Measurements from ENCODE around the gene KRTAP13-1. TPM values are rescaled to one million over a fixed set of nuclear protein-coding genes. Genes with fewer than 3 reads are reported as not detected.

The KRTAP13-1 gene
- total RNA-seq = not detected
- polyA plus RNA-seq (2013, experiment 1 of 2) = not detected
- polyA plus RNA-seq (2013, experiment 2 of 2) = not detected
- total RNA-seq = 0 reads per million in 172 experiments

- ChIA-PET CTCF (no interaction called here), POLR2A (no interaction called here)
- ATAC-seq (ENCODE audit: poor library complexity) = no peak
- Histone ChIP-seq H3K36me3 (ENCODE audit: insufficient read depth, low read length) (no peaks in the 10 kb centered on the region), H3K4me3 (ENCODE audit: low read length) (no peak within 1 kb of the TSS), H3K27me3 (ENCODE audit: control insufficient read depth in 1 of 2, insufficient read depth in 2 of 2, low read length in 2 of 2) (no peaks in the 10 kb centered on the region), H3K9me3 (ENCODE audit: control insufficient read depth in 1 of 2, insufficient read depth in 1 of 2, low read length in 2 of 2) (peaks cover 0 to 4% of the 10 kb centered on the region in 2 experiments), H3K27ac (ENCODE audit: low read depth in 1 of 2, low read length in 2 of 2) (no peak within 1 kb of the TSS), H3K4me1 (ENCODE audit: insufficient read depth, low read length) (no peaks in the 10 kb centered on the region)
- Mint-ChIP-seq H3K4me1 (ENCODE audit: low read depth) (no peaks in the 10 kb centered on the region), H3K27ac (no peak within 1 kb of the TSS), H3K36me3 (ENCODE audit: low read depth) (no peaks in the 10 kb centered on the region), H3K27me3 (peaks cover 16% of the 10 kb centered on the region), H3K4me3 (no peak within 1 kb of the TSS), H3K9me3 (no peaks in the 10 kb centered on the region)
- intact Hi-C loops (cut with DNase I, micrococcal nuclease) = no loop called here
- no peak for DNase-seq
- no peak for TF ChIP-seq CTCF (IDR thresholded peaks at IDR 0.05)
Observed at GRCh38 chr21:30395731-30396130, at the start of gene KRTAP13-1. TSS of gene KRTAP13-1 (plus strand) at chr21:30396031. CDS start at chr21:30396087, 56 bp downstream.

GRCh38 chr21:30348506-30348905, 47.3 kb upstream of the KRTAP13-1 start, which contains the start of gene KRTAP23-1:
TSS of gene KRTAP23-1 (minus strand) at chr21:30348606. CDS start at chr21:30348606, 0 bp downstream.
- H3K4me3 ChIP-seq (ENCODE audit: low read length) = no peak within 1 kb of the TSS
- H3K9me3 Mint-ChIP-seq = no peaks in the 10 kb centered on the region
- H3K4me1 ChIP-seq (ENCODE audit: insufficient read depth, low read length) = no peaks in the 10 kb centered on the region
- H3K4me1 Mint-ChIP-seq (ENCODE audit: low read depth) = no peaks in the 10 kb centered on the region
- no peak for DNase-seq
- no peak within 1 kb of the TSS for H3K27ac Mint-ChIP-seq
- H3K9me3 ChIP-seq (ENCODE audit: control insufficient read depth in 1 of 2, insufficient read depth in 1 of 2, low read length in 2 of 2) = peaks cover 0 to 5% of the 10 kb centered on the region in 2 experiments
- no peak within 1 kb of the TSS for H3K27ac ChIP-seq (ENCODE audit: low read depth in 1 of 2, low read length in 2 of 2)
- CTCF ChIA-PET = no interaction called here
- no peak within 1 kb of the TSS for H3K4me3 Mint-ChIP-seq
- no peaks in the 10 kb centered on the region for H3K36me3 ChIP-seq (ENCODE audit: insufficient read depth, low read length)
- H3K27me3 Mint-ChIP-seq = peaks cover 5% of the 10 kb centered on the region
- no peak for TF ChIP-seq CTCF (IDR thresholded peaks at IDR 0.05)
- no peak for ATAC-seq (ENCODE audit: poor library complexity)
- POLR2A ChIA-PET = no interaction called here
- H3K27me3 ChIP-seq (ENCODE audit: control insufficient read depth in 1 of 2, insufficient read depth in 2 of 2, low read length in 2 of 2) = no peaks in the 10 kb centered on the region
- H3K36me3 Mint-ChIP-seq (ENCODE audit: low read depth) = no peaks in the 10 kb centered on the region
- intact Hi-C loops (cut with DNase I, micrococcal nuclease) = loop anchor here in 1 of 2 experiments (10.0 kb wide), 1 partner anchor 1256 kb away; no protein-coding TSS in a partner anchor

GRCh38 chr21:30349572-30349971, 46.3 kb upstream of the KRTAP13-1 start:
- DNase-seq (no peak), ATAC-seq (ENCODE audit: poor library complexity) (no peak)
- peaks cover 3% of the 10 kb centered on the region for H3K27me3 Mint-ChIP-seq
- no peak for TF ChIP-seq CTCF (IDR thresholded peaks at IDR 0.05)
- Histone ChIP-seq H3K27me3 (ENCODE audit: control insufficient read depth in 1 of 2, insufficient read depth in 2 of 2, low read length in 2 of 2) (no peaks in the 10 kb centered on the region), H3K4me1 (ENCODE audit: insufficient read depth, low read length) (no peaks in the 10 kb centered on the region), H3K4me3 (ENCODE audit: low read length) (no peak overlapping the region), H3K9me3 (ENCODE audit: control insufficient read depth in 1 of 2, insufficient read depth in 1 of 2, low read length in 2 of 2) (no peaks in the 10 kb centered on the region), H3K27ac (ENCODE audit: low read depth in 1 of 2, low read length in 2 of 2) (no peak overlapping the region), H3K36me3 (ENCODE audit: insufficient read depth, low read length) (no peaks in the 10 kb centered on the region)
- no peak overlapping the region for H3K4me3 Mint-ChIP-seq
- ChIA-PET POLR2A (no interaction called here), CTCF (no interaction called here)
- H3K4me1 Mint-ChIP-seq (ENCODE audit: low read depth) = no peaks in the 10 kb centered on the region
- no peaks in the 10 kb centered on the region for H3K9me3 Mint-ChIP-seq
- H3K27ac Mint-ChIP-seq = no peak overlapping the region
- intact Hi-C loops (cut with DNase I, micrococcal nuclease) = loop anchor here in 1 of 2 experiments (10.0 kb wide), 1 partner anchor 1255 kb away; no protein-coding TSS in a partner anchor
- H3K36me3 Mint-ChIP-seq (ENCODE audit: low read depth) = no peaks in the 10 kb centered on the region

Measured in CD4-positive, alpha-beta T cell (primary cell).